DND-41 (cell line): ENCODE data around the gene PSMD13.

Experiments used
- ATAC-seq: fragments of 200-7000 bp; cut with Tn5 transposase; 3 replicates; pipeline ENCODE4 v1.9.1; 2021; ENCODE audit warnings: low read depth; ENCODE audit not compliant: insufficient read depth
- DNase-seq: peaks from one replicate; pipeline ENCODE4 v3.0.0-alpha.2; 2020
- H2AFZ ChIP-seq: 2 replicates; pipeline ENCODE4 v1.6.0; 2012; ENCODE audit warnings: low read depth, low read length
- H3K27ac ChIP-seq: 2 replicates; pipeline ENCODE4 v1.5.1; 2012; ENCODE audit warnings: low read length, inconsistent platforms
- H3K27me3 ChIP-seq: fragments of 200-600 bp; sonication (generic); 2 replicates; pipeline ENCODE4 v1.6.0; 2012; ENCODE audit warnings: low read length, mild to moderate bottlenecking, inconsistent platforms; ENCODE audit not compliant: insufficient read depth, poor library complexity
- H3K36me3 ChIP-seq: 2 replicates; pipeline ENCODE4 v1.5.1; 2012; ENCODE audit warnings: low read length, inconsistent platforms; ENCODE audit not compliant: insufficient read depth
- H3K4me1 ChIP-seq: 2 replicates; pipeline ENCODE4 v1.5.1; 2012; ENCODE audit warnings: mild to moderate bottlenecking, low read length; ENCODE audit not compliant: insufficient read depth
- H3K4me2 ChIP-seq: 2 replicates; pipeline ENCODE4 v1.6.0; 2012; ENCODE audit warnings: mild to moderate bottlenecking, moderate library complexity, low read length, inconsistent platforms; ENCODE audit not compliant: insufficient read depth
- H3K4me3 ChIP-seq, 2 experiments: fragments of 200-600 bp in 1 of 2; shearing (Covaris generic) in 1 of 2; 2 replicates each; pipeline ENCODE4 v1.5.1; 2012 to 2016; ENCODE audit warnings: inconsistent platforms in 2 of 2, low read length in 2 of 2, mild to moderate bottlenecking in 2 of 2, low read depth in 1 of 2, moderate library complexity in 1 of 2
- H3K79me2 ChIP-seq: 2 replicates; pipeline ENCODE4 v1.6.0; 2012; ENCODE audit warnings: low read length, inconsistent platforms; ENCODE audit not compliant: insufficient read depth
- H3K9ac ChIP-seq: 2 replicates; pipeline ENCODE4 v1.6.0; 2012; ENCODE audit warnings: low read depth, mild to moderate bottlenecking, inconsistent platforms, low read length, moderate library complexity
- H3K9me3 ChIP-seq: 2 replicates; pipeline ENCODE4 v1.5.1; 2012; ENCODE audit warnings: low read length, moderate library complexity, mild to moderate bottlenecking, inconsistent platforms; ENCODE audit not compliant: insufficient read depth, severe bottlenecking
- H4K20me1 ChIP-seq: 2 replicates; pipeline ENCODE4 v1.6.0; 2012; ENCODE audit warnings: low read length; ENCODE audit not compliant: insufficient read depth
- EZH2 ChIP-seq: IDR thresholded peaks from 3 replicates; pipeline ENCODE4 v1.6.1; 2012; ENCODE audit warnings: borderline replicate concordance, low read depth, mild to moderate bottlenecking, moderate library complexity, low read length, inconsistent platforms; ENCODE audit not compliant: severe bottlenecking
- TF ChIP-seq, protein P1 (sequence below): IDR thresholded peaks from 2 replicates; pipeline ENCODE4 v1.5.1; 2012; ENCODE audit warnings: borderline replicate concordance, low read length, moderate library complexity, mild to moderate bottlenecking; ENCODE audit not compliant: poor library complexity, severe bottlenecking; ENCODE audit errors: extremely low read depth

PSMD13 gene

GRCh38 chr11:203056-203944 lies 33.5 kb upstream of the PSMD13 start:
- TF ChIP-seq, protein P1, sequence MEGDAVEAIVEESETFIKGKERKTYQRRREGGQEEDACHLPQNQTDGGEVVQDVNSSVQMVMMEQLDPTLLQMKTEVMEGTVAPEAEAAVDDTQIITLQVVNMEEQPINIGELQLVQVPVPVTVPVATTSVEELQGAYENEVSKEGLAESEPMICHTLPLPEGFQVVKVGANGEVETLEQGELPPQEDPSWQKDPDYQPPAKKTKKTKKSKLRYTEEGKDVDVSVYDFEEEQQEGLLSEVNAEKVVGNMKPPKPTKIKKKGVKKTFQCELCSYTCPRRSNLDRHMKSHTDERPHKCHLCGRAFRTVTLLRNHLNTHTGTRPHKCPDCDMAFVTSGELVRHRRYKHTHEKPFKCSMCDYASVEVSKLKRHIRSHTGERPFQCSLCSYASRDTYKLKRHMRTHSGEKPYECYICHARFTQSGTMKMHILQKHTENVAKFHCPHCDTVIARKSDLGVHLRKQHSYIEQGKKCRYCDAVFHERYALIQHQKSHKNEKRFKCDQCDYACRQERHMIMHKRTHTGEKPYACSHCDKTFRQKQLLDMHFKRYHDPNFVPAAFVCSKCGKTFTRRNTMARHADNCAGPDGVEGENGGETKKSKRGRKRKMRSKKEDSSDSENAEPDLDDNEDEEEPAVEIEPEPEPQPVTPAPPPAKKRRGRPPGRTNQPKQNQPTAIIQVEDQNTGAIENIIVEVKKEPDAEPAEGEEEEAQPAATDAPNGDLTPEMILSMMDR: no peak
- TF ChIP-seq EZH2: no peak
- Histone ChIP-seq H3K36me3 (peaks cover 21% of the 10 kb centered on the region), H3K27me3 (no peaks in the 10 kb centered on the region), H3K4me3 (no peak overlapping the region), H3K79me2 (peaks cover 31% of the 10 kb centered on the region), H3K4me1 (peaks cover 17% of the 10 kb centered on the region), H3K27ac (no peak overlapping the region), H3K4me2 (no peak overlapping the region), H2AFZ (no peak overlapping the region), H4K20me1 (peaks cover 37% of the 10 kb centered on the region), H3K9ac (no peak overlapping the region), H3K9me3 (no peaks in the 10 kb centered on the region)
- ATAC-seq (no peak), DNase-seq (peak; percentile 3)

DNA sequence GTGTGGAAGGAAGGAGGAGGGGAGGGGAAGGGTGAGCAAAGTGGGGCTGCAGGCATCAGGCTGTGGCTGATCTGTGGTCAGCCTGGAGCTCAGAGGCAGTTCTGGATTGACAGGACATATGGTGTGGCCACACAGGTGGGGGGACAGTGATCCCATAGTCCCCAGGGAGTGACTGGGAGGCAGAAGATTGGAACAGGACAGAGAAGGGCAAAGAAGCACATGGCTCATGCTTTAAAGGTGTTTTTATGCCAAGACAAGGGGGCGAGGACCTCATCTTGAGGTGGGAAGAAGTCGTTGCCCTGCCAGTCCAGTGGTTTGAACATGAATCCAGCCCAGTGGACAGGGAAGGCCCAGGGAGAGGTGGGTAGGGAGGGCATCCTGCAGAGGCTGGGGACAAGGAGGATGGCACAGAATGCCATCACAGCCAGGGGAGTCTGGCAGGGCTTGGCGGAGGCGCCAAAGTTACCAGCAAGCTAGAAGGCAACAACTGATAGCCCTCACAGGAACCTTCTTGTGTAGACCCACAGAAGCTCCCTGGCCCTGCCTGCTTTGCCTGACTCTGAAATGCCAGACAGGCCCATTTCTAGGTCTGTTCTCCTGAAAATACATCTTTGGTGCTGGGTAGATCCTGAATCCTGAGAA lies 32.7 kb upstream of the PSMD13 start:
- H4K20me1 ChIP-seq: peaks cover 36% of the 10 kb centered on the region
- peaks cover 19% of the 10 kb centered on the region for H3K4me1 ChIP-seq
- H2AFZ ChIP-seq: no peak overlapping the region
- H3K9ac ChIP-seq: no peak overlapping the region
- TF ChIP-seq, protein P1: no peak
- no peak for TF ChIP-seq EZH2
- H3K79me2 ChIP-seq: peaks cover 37% of the 10 kb centered on the region
- H3K27me3 ChIP-seq: no peaks in the 10 kb centered on the region
- peaks cover 23% of the 10 kb centered on the region for H3K36me3 ChIP-seq
- no peak overlapping the region for H3K4me2 ChIP-seq
- DNase-seq (peak; percentile 2), ATAC-seq (no peak)
- H3K27ac ChIP-seq: no peak overlapping the region
- no peaks in the 10 kb centered on the region for H3K9me3 ChIP-seq
- H3K4me3 ChIP-seq: no peak overlapping the region

GRCh38 chr11:204587-205109 lies 32.1 kb upstream of the PSMD13 start:
- peaks cover 24% of the 10 kb centered on the region for H3K4me1 ChIP-seq
- no peak overlapping the region for H3K27ac ChIP-seq
- H3K9me3 ChIP-seq: no peaks in the 10 kb centered on the region
- H3K9ac ChIP-seq: no peak overlapping the region
- H3K27me3 ChIP-seq: no peaks in the 10 kb centered on the region
- peaks cover 29% of the 10 kb centered on the region for H3K36me3 ChIP-seq
- peaks cover 39% of the 10 kb centered on the region for H4K20me1 ChIP-seq
- H3K79me2 ChIP-seq: peaks cover 43% of the 10 kb centered on the region
- no peak overlapping the region for H2AFZ ChIP-seq
- no peak overlapping the region; the same call in 1 of the 2 replicates for H3K4me2 ChIP-seq
- no peak for TF ChIP-seq EZH2
- TF ChIP-seq, protein P1: no peak
- DNase-seq: peak; percentile 4
- no peak for ATAC-seq
- no peak overlapping the region for H3K4me3 ChIP-seq
